ENCODE measurements around the gene RET.

RET gene

DNA sequence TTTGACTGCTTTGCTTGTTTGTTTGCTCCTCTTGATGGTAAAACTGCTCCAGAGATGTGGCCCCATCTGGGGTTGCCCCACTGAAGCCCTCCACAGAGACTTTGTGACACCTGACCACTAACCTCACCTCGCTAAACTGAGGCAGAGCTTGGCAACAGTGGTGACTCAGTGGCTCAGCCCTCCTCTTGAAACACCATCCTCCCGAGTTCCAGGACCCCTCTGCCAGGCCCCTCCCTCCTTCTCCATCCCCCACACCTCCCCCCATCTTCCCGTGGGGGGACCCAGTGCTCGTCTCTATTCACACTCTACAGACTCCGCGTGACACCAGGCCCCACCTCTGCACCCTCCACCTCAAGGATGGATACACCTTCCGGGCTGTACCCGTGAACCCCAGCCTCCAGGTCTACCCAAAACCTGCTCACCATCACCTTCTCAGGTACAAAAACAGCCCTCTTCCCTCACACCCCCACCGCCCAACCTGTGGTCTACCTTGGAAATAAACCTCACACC is 19.0 kb upstream of the RET start:
- Histone ChIP-seq H3K4me1 (ENCODE audit: control insufficient read depth, insufficient read depth, low read length) (no peaks in the 10 kb centered on the region), H3K36me3 (ENCODE audit: control insufficient read depth, insufficient read depth, low read length) (no peaks in the 10 kb centered on the region), H3K27me3 (ENCODE audit: control insufficient read depth, insufficient read depth, low read length) (peaks cover 2% of the 10 kb centered on the region), H3K4me3 (ENCODE audit: low read depth, low read length) (no peak overlapping the region), H3K9ac (ENCODE audit: low read depth, low read length) (no peak overlapping the region), H3K9me3 (ENCODE audit: control insufficient read depth, insufficient read depth, low read length) (no peaks in the 10 kb centered on the region)

DNA sequence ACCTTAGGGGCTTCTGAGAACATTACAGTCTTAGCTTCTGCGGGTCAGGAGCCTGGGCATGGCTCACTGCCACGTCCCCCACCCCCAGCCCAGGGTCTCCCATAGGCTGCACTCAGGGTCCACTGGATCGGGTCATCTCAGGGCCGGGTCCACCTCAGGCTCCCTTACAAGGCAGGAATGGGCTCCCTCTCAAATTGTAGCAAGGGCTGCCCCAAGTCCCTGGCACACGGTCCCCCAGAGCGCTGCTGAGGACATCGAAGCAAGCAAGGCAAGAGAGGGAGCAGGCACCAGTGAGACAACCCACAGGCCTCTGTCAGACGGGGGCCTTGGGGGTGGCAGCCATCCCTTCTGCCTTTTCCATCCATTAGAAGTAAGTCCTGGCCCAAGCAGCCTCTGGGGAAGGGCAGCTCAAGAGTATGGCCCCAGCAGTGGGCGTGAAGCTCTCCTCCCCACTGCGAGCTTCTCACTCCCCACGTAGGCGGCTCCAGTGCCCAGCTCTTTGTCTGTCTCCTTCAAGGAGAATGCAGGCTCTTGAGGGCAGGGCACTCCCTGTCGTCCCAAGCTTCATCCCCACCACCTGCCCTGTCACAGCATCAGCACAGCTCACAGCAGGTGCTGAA is 18.0 kb upstream of the RET start:
- Histone ChIP-seq H3K4me3 (ENCODE audit: low read depth, low read length) (no peak overlapping the region), H3K27me3 (ENCODE audit: control insufficient read depth, insufficient read depth, low read length) (peaks cover 2% of the 10 kb centered on the region), H3K4me1 (ENCODE audit: control insufficient read depth, insufficient read depth, low read length) (no peaks in the 10 kb centered on the region), H3K9me3 (ENCODE audit: control insufficient read depth, insufficient read depth, low read length) (no peaks in the 10 kb centered on the region), H3K36me3 (ENCODE audit: control insufficient read depth, insufficient read depth, low read length) (no peaks in the 10 kb centered on the region), H3K9ac (ENCODE audit: low read depth, low read length) (no peak overlapping the region)

DNA sequence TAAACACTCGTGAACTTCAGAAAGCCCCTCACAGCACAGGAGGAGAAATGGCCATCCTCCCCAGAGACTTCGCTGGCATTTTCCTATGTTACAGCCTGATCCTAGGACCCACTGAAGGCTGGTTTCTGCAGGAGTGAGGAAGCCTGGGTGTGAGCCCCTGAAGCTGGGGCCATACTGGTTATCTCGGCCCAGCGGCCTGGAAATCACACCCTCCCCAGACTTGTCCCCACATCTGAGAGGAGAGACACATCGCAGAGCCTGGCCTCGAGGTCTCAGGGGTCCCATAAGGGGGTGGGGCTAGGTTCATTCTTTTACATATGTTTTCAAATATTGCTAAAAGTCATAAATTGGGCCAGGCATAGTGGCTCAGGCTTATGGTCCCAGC is 17.5 kb upstream of the RET start:
- no peaks in the 10 kb centered on the region for H3K36me3 ChIP-seq (ENCODE audit: control insufficient read depth, insufficient read depth, low read length)
- H3K27me3 ChIP-seq (ENCODE audit: control insufficient read depth, insufficient read depth, low read length): peaks cover 2% of the 10 kb centered on the region
- H3K4me1 ChIP-seq (ENCODE audit: control insufficient read depth, insufficient read depth, low read length): no peaks in the 10 kb centered on the region

DNA sequence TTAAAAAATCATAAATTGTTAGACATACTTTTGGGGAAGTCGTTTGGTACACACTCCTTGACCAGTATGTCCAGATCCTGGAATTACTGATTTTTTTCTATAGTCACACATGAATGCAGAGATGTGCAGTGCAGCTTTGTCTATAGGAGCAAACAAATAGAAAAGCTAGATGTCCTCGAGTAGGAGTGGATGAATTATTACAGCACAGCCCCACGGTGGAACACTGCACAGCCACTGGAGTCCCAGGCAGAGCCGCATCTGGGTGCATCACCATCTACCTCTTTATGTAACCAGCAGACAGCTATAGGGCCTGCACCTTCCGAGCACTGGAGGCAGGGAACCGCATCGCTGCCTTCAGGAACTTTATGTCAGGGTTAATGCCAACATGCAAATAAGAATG is 17.0 kb upstream of the RET start:
- Histone ChIP-seq H3K9ac (ENCODE audit: low read depth, low read length) (no peak overlapping the region), H3K4me1 (ENCODE audit: control insufficient read depth, insufficient read depth, low read length) (no peaks in the 10 kb centered on the region), H3K27me3 (ENCODE audit: control insufficient read depth, insufficient read depth, low read length) (peaks cover 2% of the 10 kb centered on the region), H3K9me3 (ENCODE audit: control insufficient read depth, insufficient read depth, low read length) (no peaks in the 10 kb centered on the region), H3K4me3 (ENCODE audit: low read depth, low read length) (no peak overlapping the region), H3K36me3 (ENCODE audit: control insufficient read depth, insufficient read depth, low read length) (no peaks in the 10 kb centered on the region)

More for the DNA sequence above, 17.5 kb upstream of the RET start:
- Histone ChIP-seq H3K9me3 (ENCODE audit: control insufficient read depth, insufficient read depth, low read length) (no peaks in the 10 kb centered on the region), H3K9ac (ENCODE audit: low read depth, low read length) (no peak overlapping the region), H3K4me3 (ENCODE audit: low read depth, low read length) (no peak overlapping the region)

DNA sequence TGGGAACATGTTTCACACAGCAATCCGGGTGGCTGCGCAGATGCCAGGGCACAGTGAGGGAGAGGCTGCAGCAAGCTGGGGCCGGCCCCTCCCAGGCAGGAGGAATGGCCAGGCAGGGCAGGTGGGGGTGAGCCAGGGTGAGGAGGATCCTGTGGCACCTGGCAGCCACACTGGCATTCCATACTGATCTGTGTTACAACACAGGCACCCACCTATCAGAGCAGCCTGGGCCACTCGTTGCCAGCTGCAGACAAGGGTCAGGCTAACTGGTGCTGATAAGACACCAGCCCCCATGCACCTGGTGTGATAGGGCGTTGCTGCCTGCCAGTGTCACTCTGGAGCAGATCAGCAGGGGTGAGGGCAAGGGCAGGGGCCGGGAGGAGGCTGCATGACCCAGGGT is 16.6 kb upstream of the RET start:
- Histone ChIP-seq H3K9me3 (ENCODE audit: control insufficient read depth, insufficient read depth, low read length) (no peaks in the 10 kb centered on the region), H3K36me3 (ENCODE audit: control insufficient read depth, insufficient read depth, low read length) (no peaks in the 10 kb centered on the region), H3K9ac (ENCODE audit: low read depth, low read length) (no peak overlapping the region), H3K27me3 (ENCODE audit: control insufficient read depth, insufficient read depth, low read length) (peaks cover 2% of the 10 kb centered on the region), H3K4me3 (ENCODE audit: low read depth, low read length) (no peak overlapping the region), H3K4me1 (ENCODE audit: control insufficient read depth, insufficient read depth, low read length) (no peaks in the 10 kb centered on the region)

DNA sequence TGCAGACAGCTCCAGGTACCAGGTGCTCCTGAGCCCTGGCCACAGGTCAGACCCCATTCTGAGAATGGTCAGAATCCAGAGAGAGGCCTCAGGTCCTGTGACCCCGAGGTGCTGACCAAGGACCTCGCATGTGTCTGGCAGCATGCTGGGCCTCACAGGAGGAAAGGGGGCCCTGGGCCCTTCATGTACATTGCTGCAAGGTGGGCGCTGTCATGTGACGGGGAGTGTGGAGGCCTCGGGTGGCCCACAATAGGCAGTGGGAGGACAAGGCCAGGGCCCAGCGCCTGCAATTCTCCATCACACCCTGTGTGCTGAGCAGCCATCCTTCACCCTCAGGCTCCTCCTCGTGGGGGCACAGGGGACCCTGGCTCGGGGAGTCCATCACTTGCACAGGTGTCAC is 15.5 kb upstream of the RET start:
- Histone ChIP-seq H3K9ac (ENCODE audit: low read depth, low read length) (no peak overlapping the region), H3K9me3 (ENCODE audit: control insufficient read depth, insufficient read depth, low read length) (no peaks in the 10 kb centered on the region), H3K4me3 (ENCODE audit: low read depth, low read length) (no peak overlapping the region), H3K4me1 (ENCODE audit: control insufficient read depth, insufficient read depth, low read length) (no peaks in the 10 kb centered on the region), H3K36me3 (ENCODE audit: control insufficient read depth, insufficient read depth, low read length) (no peaks in the 10 kb centered on the region), H3K27me3 (ENCODE audit: control insufficient read depth, insufficient read depth, low read length) (peaks cover 2% of the 10 kb centered on the region)

DNA sequence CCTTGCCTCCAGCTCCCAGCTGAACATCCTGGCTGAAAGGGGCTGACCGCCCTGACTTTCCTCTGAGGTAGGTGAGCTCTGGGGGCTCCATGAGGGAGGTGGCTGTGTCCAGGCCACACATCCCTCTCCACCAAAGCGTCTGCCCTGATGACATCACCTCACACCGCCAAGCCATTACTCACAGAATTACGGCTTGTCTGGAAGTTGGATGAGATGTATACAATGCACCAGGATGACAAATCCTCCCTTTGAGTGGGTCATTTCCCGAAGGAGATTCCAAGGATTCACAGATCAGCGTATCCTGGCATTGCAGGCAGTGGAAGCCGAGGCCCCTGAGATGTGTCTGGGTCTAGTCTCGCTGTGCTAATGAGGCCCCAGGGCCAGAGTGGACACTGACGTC is 15.1 kb upstream of the RET start:
- Histone ChIP-seq H3K36me3 (ENCODE audit: control insufficient read depth, insufficient read depth, low read length) (no peaks in the 10 kb centered on the region), H3K9me3 (ENCODE audit: control insufficient read depth, insufficient read depth, low read length) (no peaks in the 10 kb centered on the region), H3K9ac (ENCODE audit: low read depth, low read length) (no peak overlapping the region), H3K27me3 (ENCODE audit: control insufficient read depth, insufficient read depth, low read length) (peaks cover 2% of the 10 kb centered on the region), H3K4me3 (ENCODE audit: low read depth, low read length) (no peak overlapping the region), H3K4me1 (ENCODE audit: control insufficient read depth, insufficient read depth, low read length) (no peaks in the 10 kb centered on the region)

DNA sequence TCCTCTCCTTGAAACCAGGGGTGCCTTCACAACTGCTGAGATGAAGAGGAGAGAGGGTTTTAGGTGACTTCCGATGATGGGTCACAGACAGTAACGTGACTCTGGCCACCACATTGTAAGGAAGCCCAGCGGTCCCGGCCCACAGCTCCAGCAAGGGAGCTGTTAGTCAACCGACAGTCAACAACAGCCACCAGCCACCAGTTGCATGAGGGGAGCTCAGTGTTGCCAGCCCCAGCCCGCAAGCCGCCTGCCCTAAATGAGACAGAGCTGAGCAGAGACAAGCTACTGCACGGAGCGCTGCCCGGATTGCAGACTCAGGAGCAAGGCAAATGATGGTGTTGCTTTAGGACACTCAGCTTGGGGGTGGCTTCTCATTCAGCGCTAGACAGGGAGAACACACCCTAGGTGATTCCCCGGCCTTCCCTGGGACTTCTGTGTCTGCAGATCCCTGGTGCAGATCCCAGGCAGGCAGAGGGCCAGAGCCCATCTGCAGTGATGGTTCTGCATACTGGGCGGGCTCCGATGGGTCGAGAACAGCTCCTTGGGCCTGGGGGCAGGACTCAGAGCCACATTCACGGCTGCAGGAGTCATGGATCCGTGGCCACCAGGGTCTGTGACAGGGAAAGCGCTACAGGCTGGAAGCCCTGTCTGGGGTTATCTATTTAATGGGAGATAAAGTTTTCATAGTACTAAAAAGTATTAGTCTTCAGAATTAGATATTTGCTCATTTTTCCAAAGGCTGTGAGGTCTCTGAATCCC is 14.3 kb upstream of the RET start:
- no peaks in the 10 kb centered on the region for H3K4me1 ChIP-seq (ENCODE audit: control insufficient read depth, insufficient read depth, low read length)
- no peak overlapping the region for H3K4me3 ChIP-seq (ENCODE audit: low read depth, low read length)
- H3K36me3 ChIP-seq (ENCODE audit: control insufficient read depth, insufficient read depth, low read length): no peaks in the 10 kb centered on the region
- H3K9ac ChIP-seq (ENCODE audit: low read depth, low read length): no peak overlapping the region
- H3K27me3 ChIP-seq (ENCODE audit: control insufficient read depth, insufficient read depth, low read length): peaks cover 2% of the 10 kb centered on the region
- no peaks in the 10 kb centered on the region for H3K9me3 ChIP-seq (ENCODE audit: control insufficient read depth, insufficient read depth, low read length)

DNA sequence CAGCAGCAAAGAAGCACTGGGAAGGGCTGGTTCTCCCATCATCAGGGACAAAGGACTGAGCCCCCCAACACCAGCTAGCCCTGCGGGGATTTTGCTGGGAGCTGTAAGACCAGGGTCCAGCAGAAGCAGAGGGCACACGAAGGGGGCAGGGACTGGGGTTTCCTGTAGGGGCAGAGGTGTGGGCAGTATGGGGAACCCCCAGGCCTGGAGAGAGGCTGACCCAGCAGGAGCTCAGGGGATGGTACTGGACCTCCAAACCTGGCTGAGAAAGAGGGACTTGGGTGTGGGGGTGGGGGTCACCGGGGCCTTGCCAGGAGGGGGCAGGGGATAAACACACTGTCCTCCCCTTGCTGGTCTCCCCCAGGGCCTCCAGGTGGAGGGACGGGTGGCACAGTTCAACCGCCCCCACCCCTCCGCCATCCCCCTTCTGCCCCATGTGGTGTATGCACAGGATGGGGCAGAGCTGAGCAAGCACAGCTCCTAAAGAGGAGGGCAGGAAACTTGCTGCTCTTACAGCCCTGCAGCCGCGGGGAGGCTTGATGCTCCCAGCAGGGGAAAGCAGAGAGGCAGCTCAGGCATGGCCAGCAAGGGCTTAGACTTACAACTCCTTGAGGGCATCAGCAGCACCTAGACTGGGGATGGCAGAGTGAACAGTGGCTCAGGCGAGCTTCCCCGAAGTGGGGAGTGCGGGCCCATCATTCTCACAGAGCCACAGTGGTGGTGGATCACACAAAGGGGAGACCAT is 12.4 kb upstream of the RET start:
- Histone ChIP-seq H3K9me3 (ENCODE audit: control insufficient read depth, insufficient read depth, low read length) (no peaks in the 10 kb centered on the region), H3K9ac (ENCODE audit: low read depth, low read length) (no peak overlapping the region), H3K4me1 (ENCODE audit: control insufficient read depth, insufficient read depth, low read length) (no peaks in the 10 kb centered on the region), H3K4me3 (ENCODE audit: low read depth, low read length) (no peak overlapping the region), H3K27me3 (ENCODE audit: control insufficient read depth, insufficient read depth, low read length) (peaks cover 2% of the 10 kb centered on the region), H3K36me3 (ENCODE audit: control insufficient read depth, insufficient read depth, low read length) (no peaks in the 10 kb centered on the region)

DNA sequence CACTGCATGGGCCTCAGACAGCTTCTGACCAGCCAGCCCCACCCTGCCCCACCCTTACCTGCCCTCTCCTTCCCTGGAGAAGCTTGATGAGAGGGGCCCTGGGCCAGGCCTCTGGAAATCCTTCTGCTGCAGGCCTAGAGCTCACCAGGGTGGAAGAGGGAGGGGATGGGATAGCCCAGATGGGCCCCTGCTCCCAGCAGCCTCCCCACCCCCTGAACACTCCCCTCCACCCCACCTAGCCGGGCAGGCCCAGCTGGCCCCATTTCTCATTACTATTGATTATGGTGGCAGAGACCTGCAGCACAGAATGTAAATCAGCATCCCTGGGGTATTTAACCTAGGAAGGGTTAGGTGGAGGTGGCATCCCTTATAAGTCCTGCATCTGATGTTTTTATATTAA is 11.6 kb upstream of the RET start:
- H3K9ac ChIP-seq (ENCODE audit: low read depth, low read length): no peak overlapping the region
- H3K36me3 ChIP-seq (ENCODE audit: control insufficient read depth, insufficient read depth, low read length): no peaks in the 10 kb centered on the region
- peaks cover 2% of the 10 kb centered on the region for H3K27me3 ChIP-seq (ENCODE audit: control insufficient read depth, insufficient read depth, low read length)
- H3K9me3 ChIP-seq (ENCODE audit: control insufficient read depth, insufficient read depth, low read length): no peaks in the 10 kb centered on the region
- no peaks in the 10 kb centered on the region for H3K4me1 ChIP-seq (ENCODE audit: control insufficient read depth, insufficient read depth, low read length)
- no peak overlapping the region for H3K4me3 ChIP-seq (ENCODE audit: low read depth, low read length)

DNA sequence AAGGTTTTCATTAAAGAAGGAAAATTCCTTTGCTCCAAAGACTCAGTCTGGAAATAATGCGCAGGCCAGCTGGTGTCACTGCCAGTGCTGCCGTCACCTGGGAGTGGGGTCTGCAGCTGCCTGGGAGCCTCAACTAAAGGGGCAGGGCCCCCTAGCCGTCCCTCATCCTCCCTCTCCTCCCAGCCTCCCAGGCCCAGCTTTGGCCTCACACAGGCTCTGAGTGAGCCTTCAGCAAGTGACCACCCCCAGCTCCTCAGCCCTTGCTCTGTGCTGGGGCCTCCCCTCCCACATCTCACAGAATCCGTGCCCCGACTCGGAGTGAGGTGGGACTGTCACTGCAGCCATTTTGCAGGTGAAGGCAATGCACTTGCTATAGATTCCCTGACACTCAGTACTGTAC is 11.1 kb upstream of the RET start:
- H3K4me1 ChIP-seq (ENCODE audit: control insufficient read depth, insufficient read depth, low read length): no peaks in the 10 kb centered on the region
- H3K9me3 ChIP-seq (ENCODE audit: control insufficient read depth, insufficient read depth, low read length): no peaks in the 10 kb centered on the region
- H3K27me3 ChIP-seq (ENCODE audit: control insufficient read depth, insufficient read depth, low read length): peaks cover 2% of the 10 kb centered on the region
- no peak overlapping the region for H3K4me3 ChIP-seq (ENCODE audit: low read depth, low read length)
- H3K9ac ChIP-seq (ENCODE audit: low read depth, low read length): no peak overlapping the region
- no peaks in the 10 kb centered on the region for H3K36me3 ChIP-seq (ENCODE audit: control insufficient read depth, insufficient read depth, low read length)

DNA sequence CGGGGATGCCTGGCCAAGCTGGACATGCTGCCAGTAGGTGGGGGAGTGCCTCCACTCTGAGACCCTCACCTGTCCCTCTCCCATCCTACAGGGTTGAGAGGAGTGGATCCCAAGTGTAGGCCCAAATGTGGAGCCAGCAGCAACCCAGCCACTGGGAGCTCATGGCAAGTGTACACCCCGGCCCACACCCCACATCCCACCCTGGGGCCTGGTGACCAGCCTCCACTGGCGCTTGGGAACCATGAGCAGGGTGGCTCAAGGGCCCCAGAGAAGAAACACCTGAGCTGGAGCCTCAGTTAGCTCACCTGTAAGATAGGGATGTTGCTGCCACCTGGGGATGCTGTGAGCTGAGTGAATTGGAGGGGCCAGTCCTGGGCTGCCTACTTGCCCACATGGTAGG is 10.4 kb upstream of the RET start:
- Histone ChIP-seq H3K9me3 (ENCODE audit: control insufficient read depth, insufficient read depth, low read length) (no peaks in the 10 kb centered on the region), H3K27me3 (ENCODE audit: control insufficient read depth, insufficient read depth, low read length) (peaks cover 2% of the 10 kb centered on the region), H3K36me3 (ENCODE audit: control insufficient read depth, insufficient read depth, low read length) (no peaks in the 10 kb centered on the region), H3K4me1 (ENCODE audit: control insufficient read depth, insufficient read depth, low read length) (no peaks in the 10 kb centered on the region), H3K9ac (ENCODE audit: low read depth, low read length) (no peak overlapping the region), H3K4me3 (ENCODE audit: low read depth, low read length) (no peak overlapping the region)

Data from iPS-15b (cell line).